LNCAP (cell line): ENCODE results near the gene SERINC2.

Source experiments
- TF ChIP-seq, protein P1 (sequence below): fragments of 450-650 bp; IDR thresholded peaks from 2 replicates; pipeline ENCODE4 v1.5.1; 2017; ENCODE audit warnings: mild to moderate bottlenecking

Gene SERINC2

GRCh38 chr1:31442648-31442994, 29.6 kb downstream of the SERINC2 start:
- TF ChIP-seq, protein P1, sequence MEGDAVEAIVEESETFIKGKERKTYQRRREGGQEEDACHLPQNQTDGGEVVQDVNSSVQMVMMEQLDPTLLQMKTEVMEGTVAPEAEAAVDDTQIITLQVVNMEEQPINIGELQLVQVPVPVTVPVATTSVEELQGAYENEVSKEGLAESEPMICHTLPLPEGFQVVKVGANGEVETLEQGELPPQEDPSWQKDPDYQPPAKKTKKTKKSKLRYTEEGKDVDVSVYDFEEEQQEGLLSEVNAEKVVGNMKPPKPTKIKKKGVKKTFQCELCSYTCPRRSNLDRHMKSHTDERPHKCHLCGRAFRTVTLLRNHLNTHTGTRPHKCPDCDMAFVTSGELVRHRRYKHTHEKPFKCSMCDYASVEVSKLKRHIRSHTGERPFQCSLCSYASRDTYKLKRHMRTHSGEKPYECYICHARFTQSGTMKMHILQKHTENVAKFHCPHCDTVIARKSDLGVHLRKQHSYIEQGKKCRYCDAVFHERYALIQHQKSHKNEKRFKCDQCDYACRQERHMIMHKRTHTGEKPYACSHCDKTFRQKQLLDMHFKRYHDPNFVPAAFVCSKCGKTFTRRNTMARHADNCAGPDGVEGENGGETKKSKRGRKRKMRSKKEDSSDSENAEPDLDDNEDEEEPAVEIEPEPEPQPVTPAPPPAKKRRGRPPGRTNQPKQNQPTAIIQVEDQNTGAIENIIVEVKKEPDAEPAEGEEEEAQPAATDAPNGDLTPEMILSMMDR = no peak

DNA sequence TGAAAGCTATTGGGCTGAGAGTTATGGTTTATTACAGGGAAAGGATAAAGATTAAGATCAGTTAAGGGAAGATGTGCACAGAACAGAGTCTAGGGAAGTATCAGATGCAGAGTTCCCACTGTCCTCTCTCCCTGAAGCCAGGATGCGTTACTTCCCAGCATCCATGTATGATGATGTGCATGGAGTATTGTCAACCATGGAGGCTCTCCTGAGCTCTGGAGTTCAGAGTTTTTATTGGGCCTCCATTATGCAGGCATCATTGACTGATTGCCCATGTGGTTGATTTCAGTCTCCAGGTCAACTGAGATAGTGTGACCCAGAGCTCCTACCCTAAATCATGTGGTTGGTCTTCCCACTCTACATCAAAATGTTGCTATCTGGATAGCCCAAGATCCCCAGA, 30.7 kb downstream of the SERINC2 start:
- TF ChIP-seq, protein P1 = no peak

GRCh38 chr1:31444725-31445448, 31.9 kb downstream of the SERINC2 start:
- TF ChIP-seq, protein P1 = no peak

- TF ChIP-seq, protein P1 = no peak
These were observed 32.9 kb downstream of the SERINC2 start for GRCh38 chr1:31445951-31446350.

DNA sequence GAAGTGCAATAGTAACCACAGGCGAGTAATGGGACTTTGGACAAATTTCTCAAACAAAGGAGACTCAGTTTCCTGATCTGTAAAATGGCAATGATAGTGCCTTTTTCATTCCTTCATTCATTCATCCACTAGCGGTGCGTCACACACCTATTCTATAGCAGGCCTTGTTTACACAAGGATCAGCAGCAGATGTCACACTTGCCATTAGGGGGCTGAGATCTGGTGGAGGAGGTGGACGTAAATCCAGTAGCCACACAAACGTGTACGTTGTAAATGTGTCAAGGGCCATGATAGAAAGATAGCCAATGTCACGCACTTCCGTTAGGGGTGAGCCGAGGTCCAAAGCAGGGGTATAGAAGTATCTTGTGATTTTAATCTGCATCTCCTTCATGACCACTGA, 34.2 kb downstream of the SERINC2 start:
- TF ChIP-seq, protein P1 = no peak

GRCh38 chr1:31453384-31454079, 40.5 kb downstream of the SERINC2 start:
- TF ChIP-seq, protein P1 = no peak

DNA sequence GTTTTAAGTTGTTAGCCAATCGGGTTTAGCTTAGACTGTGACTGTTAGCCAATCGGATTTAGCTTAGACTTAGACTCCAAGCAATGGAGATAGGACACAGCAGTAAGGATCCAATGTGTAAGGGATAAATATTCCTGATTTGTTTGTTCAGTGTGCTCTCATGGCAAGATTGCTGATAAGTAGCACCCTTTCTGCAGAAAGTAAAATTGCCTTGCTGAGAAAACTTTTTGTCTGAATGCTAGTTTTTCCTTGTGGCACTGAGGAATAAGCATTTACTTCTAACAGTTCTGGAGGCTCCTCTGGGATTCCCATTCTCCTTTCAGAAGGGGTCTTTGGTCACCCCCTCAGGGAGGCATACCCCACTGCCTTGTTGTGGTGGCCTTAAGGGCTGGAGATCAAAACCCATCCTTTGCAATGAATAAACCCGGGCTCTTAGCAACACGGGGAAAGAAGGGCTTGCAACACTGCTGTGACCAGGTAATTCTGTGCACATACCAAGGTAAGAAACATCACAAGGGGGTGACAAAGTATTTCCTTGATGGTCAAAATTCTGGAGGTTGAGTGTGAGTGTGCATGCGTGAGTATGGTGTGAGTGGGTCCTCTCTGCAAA, 45.4 kb downstream of the SERINC2 start:
- TF ChIP-seq, protein P1 = no peak
